Liver (tissue), 9 donors: Measurements from ENCODE around the gene SDC1. TPM values are rescaled to one million over a fixed set of nuclear protein-coding genes. Genes with fewer than 3 reads are reported as not detected.
A peak's percentile ranks its signal among the peaks of the same experiment; 100 is the strongest.

ENCODE experiments used
- DNase-seq: peaks from one replicate; pipeline ENCODE4 v3.0.0-alpha.2; 2017; ENCODE audit warnings: low spot score
- H3K27ac ChIP-seq, 2 donors: one replicate each; pipeline ENCODE4 v1.7.0; 2013; ENCODE audit warnings: inconsistent platforms in 2 of 2, low read length in 2 of 2, control low read depth in 1 of 2, low read depth in 1 of 2, mild to moderate bottlenecking in 1 of 2
- H3K27me3 ChIP-seq, 4 donors: one replicate each; pipeline versions ENCODE4 v1.6.1 to v1.7.0; 2013; ENCODE audit warnings: low read length in 3 of 4, inconsistent platforms in 1 of 4, mild to moderate bottlenecking in 1 of 4, moderate library complexity in 1 of 4; ENCODE audit not compliant: control insufficient read depth in 4 of 4, insufficient read depth in 4 of 4
- H3K36me3 ChIP-seq, 4 donors: one replicate each; pipeline versions ENCODE4 v1.6.1 to v1.7.0; 2013; ENCODE audit warnings: low read length in 3 of 4, mild to moderate bottlenecking in 3 of 4, low read depth in 1 of 4, moderate library complexity in 1 of 4; ENCODE audit not compliant: control insufficient read depth in 4 of 4, insufficient read depth in 3 of 4
- H3K4me1 ChIP-seq, 4 donors: one replicate each; pipeline versions ENCODE4 v1.6.1 to v1.7.0; 2013; ENCODE audit warnings: low read length in 3 of 4, mild to moderate bottlenecking in 3 of 4, moderate library complexity in 1 of 4; ENCODE audit not compliant: control insufficient read depth in 4 of 4, insufficient read depth in 4 of 4
- H3K4me3 ChIP-seq, 3 donors: one replicate each; pipeline versions ENCODE4 v1.6.1 to v1.7.0; 2013; ENCODE audit warnings: low read length in 3 of 3, control low read depth in 1 of 3, low read depth in 1 of 3, mild to moderate bottlenecking in 1 of 3
- H3K9ac ChIP-seq, 2 donors: one replicate each; pipeline ENCODE4 v1.7.0; 2013; ENCODE audit warnings: low read length in 2 of 2, mild to moderate bottlenecking in 2 of 2, moderate library complexity in 2 of 2, control low read depth in 1 of 2, low read depth in 1 of 2
- H3K9me3 ChIP-seq, 4 donors: one replicate each; pipeline versions ENCODE4 v1.6.1 to v1.7.0; 2013; ENCODE audit warnings: low read length in 3 of 4; ENCODE audit not compliant: control insufficient read depth in 4 of 4
- EGR1 ChIP-seq, 2 donors: IDR thresholded peaks; 2 replicates each; pipeline ENCODE4 v1.6.1; 2016 to 2018; ENCODE audit warnings: antibody characterized with exemption in 2 of 2, low read depth in 2 of 2
- FOXA1 ChIP-seq: IDR thresholded peaks from 2 replicates; pipeline ENCODE4 v1.6.1; 2016; ENCODE audit warnings: antibody characterized with exemption
- FOXA2 ChIP-seq: IDR thresholded peaks from 2 replicates; pipeline ENCODE4 v1.6.1; 2016; ENCODE audit warnings: antibody characterized with exemption
- GABPA ChIP-seq, 2 donors: IDR thresholded peaks in 1 of 2; conservative IDR thresholded peaks in 1 of 2; 2 replicates each; pipeline ENCODE4 v1.6.1; 2016; ENCODE audit warnings: antibody characterized with exemption in 2 of 2, mild to moderate bottlenecking in 1 of 2, moderate library complexity in 1 of 2
- HNF4A ChIP-seq, 2 donors: conservative IDR thresholded peaks; 2 replicates each; pipeline ENCODE4 v1.6.1; 2016; ENCODE audit warnings: antibody characterized with exemption in 2 of 2, mild to moderate bottlenecking in 2 of 2
- HNF4G ChIP-seq: IDR thresholded peaks from 2 replicates; pipeline ENCODE4 v1.6.1; 2016; ENCODE audit warnings: antibody characterized with exemption
- JUND ChIP-seq, 2 donors: IDR thresholded peaks; 2 replicates each; pipeline ENCODE4 v1.6.1; 2016; ENCODE audit warnings: antibody characterized with exemption in 2 of 2
- NR2F2 ChIP-seq: IDR thresholded peaks from 2 replicates; pipeline ENCODE4 v1.6.1; 2016; ENCODE audit warnings: antibody characterized with exemption
- RAD21 ChIP-seq, 2 donors: IDR thresholded peaks; 2 replicates each; pipeline ENCODE4 v1.6.1; 2016; ENCODE audit warnings: antibody characterized with exemption in 2 of 2, mild to moderate bottlenecking in 2 of 2
- RXRA ChIP-seq, 2 donors: IDR thresholded peaks; 2 replicates each; pipeline ENCODE4 v1.6.1; 2017 to 2018; ENCODE audit warnings: antibody characterized with exemption in 2 of 2, mild to moderate bottlenecking in 1 of 2
- SP1 ChIP-seq: IDR thresholded peaks from 2 replicates; pipeline ENCODE4 v1.6.1; 2018; ENCODE audit warnings: antibody characterized with exemption, mild to moderate bottlenecking
- TAF1 ChIP-seq: conservative IDR thresholded peaks from 2 replicates; pipeline ENCODE4 v1.6.1; 2016; ENCODE audit warnings: antibody characterized with exemption, mild to moderate bottlenecking
- YY1 ChIP-seq: IDR thresholded peaks from 2 replicates; pipeline ENCODE4 v1.6.1; 2016; ENCODE audit warnings: antibody characterized with exemption, mild to moderate bottlenecking
- whole genome bisulfite sequencing: extraction: QIAGEN DNeasy Blood & Tissue Kit; methylation state at CpG from one replicate; pipeline ENCODE4 v1.1.7; 2013; 5-methylcytosine and 5-hydroxymethylcytosine counted together
- polyA plus RNA-seq, 2 donors: library from polyadenylated mRNA; stranded (reverse) in 1 of 2; unstranded in 1 of 2; fragments of 200-250 nt in 1 of 2; fragments of >200 nt in 1 of 2; fragmentation: Nextera tagmentation in 1 of 2; extraction: Ambion mirVana in 1 of 2; gene quantifications; one replicate each; pipeline versions ENCODE4 v1.2.1 to v1.2.3, GENCODE V29; 2013 to 2015
- total RNA-seq, 2 donors: library from RNA; depleted of rRNA; stranded (reverse); fragments of >200 nt; gene quantifications; one replicate each; pipeline ENCODE4 v1.2.3, GENCODE V29; 2014
- TF ChIP-seq, protein P1 (sequence below): IDR thresholded peaks from 2 replicates; pipeline ENCODE4 v1.6.1; 2016; ENCODE audit warnings: antibody characterized with exemption
- TF ChIP-seq, protein P2 (sequence below): IDR thresholded peaks from 2 replicates; pipeline ENCODE4 v1.6.1; 2016; ENCODE audit warnings: antibody characterized with exemption
- TF ChIP-seq, protein P3 (sequence below): IDR thresholded peaks from 2 replicates; pipeline ENCODE4 v1.6.1; 2016; ENCODE audit warnings: antibody characterized with exemption, mild to moderate bottlenecking
- TF ChIP-seq, protein P4 (sequence below): IDR thresholded peaks from 2 replicates; pipeline ENCODE4 v1.6.1; 2016; ENCODE audit warnings: antibody characterized with exemption
- TF ChIP-seq, protein P5 (sequence below): fragments of 150-350 bp; IDR thresholded peaks from 2 replicates; pipeline ENCODE4 v1.5.1; 2017; ENCODE audit warnings: improper control_type of control experiment, low read depth, low read length; ENCODE audit not compliant: missing input control
- donor health status: healthy.
- donor health status: healthy.
- donor health status: healthy.
- donor health status: healthy.
- donor health status: healthy.

SDC1 gene
- total and polyA plus RNA-seq, 4 donors: 99.6 to 363 (median 196) TPM

DNA sequence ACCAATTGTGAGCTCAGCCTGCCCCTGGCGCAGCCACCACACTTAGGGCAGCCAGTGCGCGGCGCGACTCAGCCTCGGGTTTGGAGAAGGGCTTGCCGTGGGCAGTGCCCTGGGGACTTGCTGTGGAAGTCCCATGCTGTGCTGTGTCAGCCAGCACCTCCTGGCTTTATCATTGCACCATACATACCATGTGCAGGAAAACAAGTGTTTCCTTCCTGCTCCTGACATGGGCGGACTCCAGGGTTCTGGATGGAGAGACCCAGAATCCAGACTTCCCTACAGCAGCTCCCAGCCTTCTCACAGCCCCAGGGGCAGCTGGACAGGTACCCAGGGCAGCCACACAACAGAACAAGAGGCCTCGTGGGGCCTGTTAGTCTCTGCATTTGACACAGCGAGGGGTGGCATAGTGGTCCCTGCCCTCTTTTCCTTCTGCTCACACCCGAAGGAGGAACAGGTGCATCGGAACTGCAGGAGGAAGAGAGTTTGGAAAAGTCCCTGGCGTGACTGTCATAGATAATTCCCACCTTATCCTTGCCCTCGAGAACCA lies 54.2 kb downstream of the SDC1 start:
- Histone ChIP-seq H3K4me1 (peaks cover 13 to 31% (median 25%) of the 10 kb centered on the region in 4 donors), H3K36me3 (no peaks in the 10 kb centered on the region), H3K4me3 (no peak overlapping the region), H3K9ac (no peak overlapping the region), H3K27me3 (no peaks in the 10 kb centered on the region), H3K27ac (peak overlapping the region; percentile 29 to 68), H3K9me3 (no peaks in the 10 kb centered on the region)
- TF ChIP-seq SP1 (no peak), TAF1 (no peak), NR2F2 (no peak), JUND (IDR thresholded peaks at IDR 0.05) (no peak), GABPA (IDR thresholded peaks at IDR 0.05 in 1 of 2, conservative IDR thresholded peaks at IDR 0.05 in 1 of 2) (no peak), RXRA (IDR thresholded peaks at IDR 0.05) (no peak), FOXA2 (no peak)
- TF ChIP-seq, protein P1, sequence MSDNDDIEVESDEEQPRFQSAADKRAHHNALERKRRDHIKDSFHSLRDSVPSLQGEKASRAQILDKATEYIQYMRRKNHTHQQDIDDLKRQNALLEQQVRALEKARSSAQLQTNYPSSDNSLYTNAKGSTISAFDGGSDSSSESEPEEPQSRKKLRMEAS: no peak
- TF ChIP-seq, protein P2, sequence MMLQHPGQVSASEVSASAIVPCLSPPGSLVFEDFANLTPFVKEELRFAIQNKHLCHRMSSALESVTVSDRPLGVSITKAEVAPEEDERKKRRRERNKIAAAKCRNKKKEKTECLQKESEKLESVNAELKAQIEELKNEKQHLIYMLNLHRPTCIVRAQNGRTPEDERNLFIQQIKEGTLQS: no peak
- TF ChIP-seq, protein P3, sequence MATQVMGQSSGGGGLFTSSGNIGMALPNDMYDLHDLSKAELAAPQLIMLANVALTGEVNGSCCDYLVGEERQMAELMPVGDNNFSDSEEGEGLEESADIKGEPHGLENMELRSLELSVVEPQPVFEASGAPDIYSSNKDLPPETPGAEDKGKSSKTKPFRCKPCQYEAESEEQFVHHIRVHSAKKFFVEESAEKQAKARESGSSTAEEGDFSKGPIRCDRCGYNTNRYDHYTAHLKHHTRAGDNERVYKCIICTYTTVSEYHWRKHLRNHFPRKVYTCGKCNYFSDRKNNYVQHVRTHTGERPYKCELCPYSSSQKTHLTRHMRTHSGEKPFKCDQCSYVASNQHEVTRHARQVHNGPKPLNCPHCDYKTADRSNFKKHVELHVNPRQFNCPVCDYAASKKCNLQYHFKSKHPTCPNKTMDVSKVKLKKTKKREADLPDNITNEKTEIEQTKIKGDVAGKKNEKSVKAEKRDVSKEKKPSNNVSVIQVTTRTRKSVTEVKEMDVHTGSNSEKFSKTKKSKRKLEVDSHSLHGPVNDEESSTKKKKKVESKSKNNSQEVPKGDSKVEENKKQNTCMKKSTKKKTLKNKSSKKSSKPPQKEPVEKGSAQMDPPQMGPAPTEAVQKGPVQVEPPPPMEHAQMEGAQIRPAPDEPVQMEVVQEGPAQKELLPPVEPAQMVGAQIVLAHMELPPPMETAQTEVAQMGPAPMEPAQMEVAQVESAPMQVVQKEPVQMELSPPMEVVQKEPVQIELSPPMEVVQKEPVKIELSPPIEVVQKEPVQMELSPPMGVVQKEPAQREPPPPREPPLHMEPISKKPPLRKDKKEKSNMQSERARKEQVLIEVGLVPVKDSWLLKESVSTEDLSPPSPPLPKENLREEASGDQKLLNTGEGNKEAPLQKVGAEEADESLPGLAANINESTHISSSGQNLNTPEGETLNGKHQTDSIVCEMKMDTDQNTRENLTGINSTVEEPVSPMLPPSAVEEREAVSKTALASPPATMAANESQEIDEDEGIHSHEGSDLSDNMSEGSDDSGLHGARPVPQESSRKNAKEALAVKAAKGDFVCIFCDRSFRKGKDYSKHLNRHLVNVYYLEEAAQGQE: no peak
- WGBS: 75% methylated on average over 14 of the region's 14 CpGs
- DNase-seq: no peak

DNA sequence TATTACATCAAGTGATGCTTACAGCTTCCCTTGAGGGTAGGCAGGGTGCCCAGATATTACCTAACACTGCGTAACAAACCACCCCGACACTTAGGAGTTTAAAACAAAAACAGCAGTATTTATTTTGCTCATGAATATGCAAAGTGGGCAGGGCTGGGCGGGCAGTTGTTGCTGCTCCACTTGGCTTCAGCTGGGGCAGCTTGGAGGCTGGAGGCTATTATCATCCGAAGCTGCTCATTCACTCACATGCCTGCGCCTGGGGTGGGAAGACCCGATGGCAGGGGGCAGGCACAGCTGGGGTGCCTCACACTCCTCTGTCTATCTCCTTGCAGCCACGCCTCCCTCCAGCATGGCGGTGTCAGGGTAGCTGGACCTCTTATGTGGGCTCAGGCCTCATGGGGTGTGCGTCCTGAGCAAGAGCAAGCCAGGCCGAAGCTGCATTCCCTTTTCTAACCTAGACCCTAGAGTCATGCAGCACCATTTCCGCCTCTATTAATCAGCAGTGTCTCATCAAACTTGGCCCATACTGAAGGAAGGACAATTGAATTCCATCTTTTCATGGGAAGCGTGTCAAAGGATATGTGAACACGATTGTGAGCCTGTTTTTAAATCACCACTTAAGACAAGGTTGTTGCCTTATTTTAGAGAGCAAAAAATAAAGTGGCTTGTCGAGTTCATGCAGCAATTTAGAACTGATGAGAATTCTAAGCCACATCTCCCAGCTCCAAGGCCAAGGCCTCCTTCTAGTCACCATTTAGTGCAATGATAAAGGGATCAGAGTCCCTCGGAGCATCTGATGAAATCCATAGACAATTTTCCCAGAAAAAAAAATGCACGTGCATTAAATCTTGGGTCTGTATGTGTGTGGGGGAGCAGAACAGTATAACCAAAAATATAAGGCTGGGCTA lies 54.9 kb downstream of the SDC1 start:
- Histone ChIP-seq H3K36me3 (no peaks in the 10 kb centered on the region), H3K4me1 (peaks cover 13 to 31% (median 25%) of the 10 kb centered on the region in 4 donors), H3K27me3 (no peaks in the 10 kb centered on the region), H3K4me3 (no peak overlapping the region), H3K27ac (peak overlapping the region in 1 of 2 donors; percentile 29), H3K9ac (no peak overlapping the region), H3K9me3 (no peaks in the 10 kb centered on the region)
- no peak for DNase-seq
- WGBS: 79% methylated on average over 16 of the region's 16 CpGs
- TF ChIP-seq, protein P2: no peak
- TF ChIP-seq YY1 (no peak), NR2F2 (no peak), SP1 (no peak), FOXA1 (no peak), FOXA2 (no peak), HNF4G (no peak), RXRA (IDR thresholded peaks at IDR 0.05) (no peak), EGR1 (IDR thresholded peaks at IDR 0.05; ENCODE audit: low read depth in 2 of 2) (no peak), HNF4A (conservative IDR thresholded peaks at IDR 0.05) (no peak), TAF1 (no peak), RAD21 (IDR thresholded peaks at IDR 0.05) (no peak), GABPA (IDR thresholded peaks at IDR 0.05 in 1 of 2, conservative IDR thresholded peaks at IDR 0.05 in 1 of 2) (no peak)
- TF ChIP-seq, protein P3: no peak
- TF ChIP-seq, protein P4, sequence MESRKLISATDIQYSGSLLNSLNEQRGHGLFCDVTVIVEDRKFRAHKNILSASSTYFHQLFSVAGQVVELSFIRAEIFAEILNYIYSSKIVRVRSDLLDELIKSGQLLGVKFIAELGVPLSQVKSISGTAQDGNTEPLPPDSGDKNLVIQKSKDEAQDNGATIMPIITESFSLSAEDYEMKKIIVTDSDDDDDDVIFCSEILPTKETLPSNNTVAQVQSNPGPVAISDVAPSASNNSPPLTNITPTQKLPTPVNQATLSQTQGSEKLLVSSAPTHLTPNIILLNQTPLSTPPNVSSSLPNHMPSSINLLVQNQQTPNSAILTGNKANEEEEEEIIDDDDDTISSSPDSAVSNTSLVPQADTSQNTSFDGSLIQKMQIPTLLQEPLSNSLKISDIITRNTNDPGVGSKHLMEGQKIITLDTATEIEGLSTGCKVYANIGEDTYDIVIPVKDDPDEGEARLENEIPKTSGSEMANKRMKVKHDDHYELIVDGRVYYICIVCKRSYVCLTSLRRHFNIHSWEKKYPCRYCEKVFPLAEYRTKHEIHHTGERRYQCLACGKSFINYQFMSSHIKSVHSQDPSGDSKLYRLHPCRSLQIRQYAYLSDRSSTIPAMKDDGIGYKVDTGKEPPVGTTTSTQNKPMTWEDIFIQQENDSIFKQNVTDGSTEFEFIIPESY: no peak
- TF ChIP-seq, protein P5, sequence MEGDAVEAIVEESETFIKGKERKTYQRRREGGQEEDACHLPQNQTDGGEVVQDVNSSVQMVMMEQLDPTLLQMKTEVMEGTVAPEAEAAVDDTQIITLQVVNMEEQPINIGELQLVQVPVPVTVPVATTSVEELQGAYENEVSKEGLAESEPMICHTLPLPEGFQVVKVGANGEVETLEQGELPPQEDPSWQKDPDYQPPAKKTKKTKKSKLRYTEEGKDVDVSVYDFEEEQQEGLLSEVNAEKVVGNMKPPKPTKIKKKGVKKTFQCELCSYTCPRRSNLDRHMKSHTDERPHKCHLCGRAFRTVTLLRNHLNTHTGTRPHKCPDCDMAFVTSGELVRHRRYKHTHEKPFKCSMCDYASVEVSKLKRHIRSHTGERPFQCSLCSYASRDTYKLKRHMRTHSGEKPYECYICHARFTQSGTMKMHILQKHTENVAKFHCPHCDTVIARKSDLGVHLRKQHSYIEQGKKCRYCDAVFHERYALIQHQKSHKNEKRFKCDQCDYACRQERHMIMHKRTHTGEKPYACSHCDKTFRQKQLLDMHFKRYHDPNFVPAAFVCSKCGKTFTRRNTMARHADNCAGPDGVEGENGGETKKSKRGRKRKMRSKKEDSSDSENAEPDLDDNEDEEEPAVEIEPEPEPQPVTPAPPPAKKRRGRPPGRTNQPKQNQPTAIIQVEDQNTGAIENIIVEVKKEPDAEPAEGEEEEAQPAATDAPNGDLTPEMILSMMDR: no peak
